HG03139 (cell line): ENCODE results near the gene NXPE3.

ENCODE experiments used
- ATAC-seq: cut with Tn5 transposase; IDR thresholded peaks from one replicate; pipeline ENCODE4 v1.9.1; 2021; ENCODE audit not compliant: unreplicated experiment

NXPE3 gene

GRCh38 chr3:101873619-101874018 lies 94.6 kb downstream of the NXPE3 start:
- ATAC-seq = no peak

GRCh38 chr3:101876142-101876541 lies 97.1 kb downstream of the NXPE3 start:
- ATAC-seq = no peak
